ENCODE results near the gene RIC8B. TPM values are rescaled to one million over a fixed set of nuclear protein-coding genes. Genes with fewer than 3 reads are reported as not detected.

The RIC8B gene
- total RNA-seq, 8 experiments from 2014 or later = 8.3 to 27.8 (median 18.3) TPM

DNA sequence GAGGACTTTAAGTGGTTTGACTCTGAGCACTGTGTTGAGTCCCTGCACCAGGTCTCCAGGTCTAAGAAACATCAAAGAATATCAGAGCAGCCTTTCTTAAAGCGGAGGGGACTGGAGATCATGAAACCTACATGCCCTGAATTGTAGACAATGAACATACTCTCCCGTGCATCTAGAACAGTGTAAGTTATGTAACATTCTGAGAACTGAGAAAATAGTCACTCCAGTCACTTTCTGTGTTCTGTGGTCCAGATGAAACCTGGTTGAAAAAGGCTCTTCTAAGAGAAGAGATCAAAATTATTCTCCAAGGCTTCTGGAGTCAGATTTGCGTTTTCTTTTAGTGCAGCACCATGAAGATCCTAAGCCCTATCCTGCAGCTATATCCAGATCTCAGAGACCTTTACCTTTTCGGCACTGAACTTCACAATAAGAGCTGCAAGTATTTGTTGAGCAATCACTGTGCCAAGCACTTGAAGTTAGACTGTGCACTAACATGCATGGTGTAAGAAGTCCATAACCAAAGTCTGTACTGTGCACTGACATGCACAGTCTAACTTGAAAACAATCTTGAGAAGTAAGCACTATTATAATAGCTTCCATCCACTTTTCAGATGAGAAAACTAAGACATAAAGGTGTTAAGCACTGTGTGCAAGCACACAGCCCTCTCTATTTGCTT is 115.6 kb downstream of the RIC8B start:
- no peak overlapping the region for H3K4me3 ChIP-seq
- H3K27ac ChIP-seq = no peak overlapping the region
- H3K4me1 ChIP-seq (replicated peaks in 1 of 2) = peaks cover 4 to 10% of the 10 kb centered on the region in 2 donors
- in situ Hi-C loops (cut with MboI; ENCODE audit: low pct_unique_long_range_greater_than_20kb in 2 of 9, low sequenced_read_pairs in 9 of 9, unreplicated experiment in 9 of 9) = no loop called here
- ATAC-seq (replicated peaks in 6 of 8) = no peak
- 83 to 100% (median 98%) methylated on average over 1 to 3 of the region's 4 CpGs for WGBS, 10 experiments

DNA sequence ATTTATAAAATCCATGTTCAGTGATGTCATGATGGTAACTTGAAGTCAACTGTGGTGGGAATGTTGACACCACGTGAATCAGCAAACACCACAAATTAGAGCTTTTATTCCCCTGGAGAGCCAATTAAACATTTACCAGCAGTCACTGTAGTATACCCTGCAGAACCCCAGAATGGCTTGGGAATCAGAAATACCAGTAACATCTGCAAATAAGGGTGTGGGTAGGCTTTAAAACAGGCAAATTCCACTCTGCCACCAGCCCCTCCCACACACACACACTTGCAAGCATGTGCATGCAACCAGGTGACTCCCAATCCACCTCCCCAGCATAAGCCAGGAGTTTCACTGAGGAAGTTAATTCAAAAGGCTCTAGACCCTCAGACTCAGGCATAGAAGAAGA is 117.6 kb downstream of the RIC8B start:
- in situ Hi-C loops (cut with MboI; ENCODE audit: low pct_unique_long_range_greater_than_20kb in 2 of 9, low sequenced_read_pairs in 9 of 9, unreplicated experiment in 9 of 9) = no loop called here
- peak in 5 of 8 experiments; percentile 32 to 92 (median 66) for ATAC-seq (replicated peaks in 6 of 8)
- WGBS, 10 experiments = 0 to 86% (median 67%) methylated on average over 1 of the region's 1 CpG; no CpG with 5 or more reads in 2 of the 10 experiments

DNA sequence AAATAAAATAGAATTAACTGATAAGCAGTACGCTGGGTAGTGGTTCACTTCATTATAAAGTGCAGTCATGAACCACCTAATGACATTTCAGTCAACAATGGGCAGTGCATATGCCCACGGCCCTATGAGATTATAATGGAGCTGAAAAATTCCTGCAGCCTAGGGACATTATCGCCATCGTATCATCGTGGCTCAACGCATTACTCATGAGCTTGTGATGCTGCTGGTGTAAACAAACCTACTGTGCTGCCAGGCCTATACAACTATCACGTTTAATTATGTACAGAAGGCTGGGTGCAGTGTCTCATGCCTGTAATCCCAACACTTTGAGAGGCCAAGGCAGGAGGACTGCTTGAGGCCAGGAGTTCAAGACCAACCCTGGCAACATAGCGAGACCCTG is 119.0 kb downstream of the RIC8B start:
- peak in 1 of 8 experiments; percentile 32 for ATAC-seq (replicated peaks in 6 of 8)
- H3K27ac ChIP-seq = no peak overlapping the region
- H3K4me3 ChIP-seq = no peak overlapping the region
- in situ Hi-C loops (cut with MboI; ENCODE audit: low pct_unique_long_range_greater_than_20kb in 2 of 9, low sequenced_read_pairs in 9 of 9, unreplicated experiment in 9 of 9) = no loop called here
- 58 to 100% (median 91%) methylated on average over 1 to 6 of the region's 8 CpGs; no CpG with 5 or more reads in 3 of the 10 experiments for WGBS, 10 experiments
- peaks cover 17 to 19% of the 10 kb centered on the region in 2 donors for H3K4me1 ChIP-seq (replicated peaks in 1 of 2)

More for the DNA sequence above, 117.6 kb downstream of the RIC8B start:
- H3K27ac ChIP-seq = no peak overlapping the region
- no peak overlapping the region for H3K4me3 ChIP-seq
- H3K4me1 ChIP-seq (replicated peaks in 1 of 2) = peaks cover 6 to 10% of the 10 kb centered on the region in 2 donors

GRCh38 chr12:106894774-106895173 is 120.3 kb downstream of the RIC8B start:
- 44 to 100% (median 82%) methylated on average over 1 of the region's 1 CpG; no CpG with 5 or more reads in 2 of the 10 experiments for WGBS, 10 experiments
- in situ Hi-C loops (cut with MboI; ENCODE audit: low pct_unique_long_range_greater_than_20kb in 2 of 9, low sequenced_read_pairs in 9 of 9, unreplicated experiment in 9 of 9) = no loop called here
- ATAC-seq (replicated peaks in 6 of 8) = no peak
- Histone ChIP-seq H3K4me3 (no peak overlapping the region), H3K27ac (no peak overlapping the region), H3K4me1 (replicated peaks in 1 of 2) (peaks cover 23 to 26% of the 10 kb centered on the region in 2 donors)

GRCh38 chr12:106896603-106897002 is 122.1 kb downstream of the RIC8B start:
- no peak for ATAC-seq (replicated peaks in 6 of 8)
- in situ Hi-C loops (cut with MboI; ENCODE audit: low pct_unique_long_range_greater_than_20kb in 2 of 9, low sequenced_read_pairs in 9 of 9, unreplicated experiment in 9 of 9) = no loop called here
- no peak overlapping the region for H3K4me3 ChIP-seq
- no peak overlapping the region for H3K27ac ChIP-seq
- H3K4me1 ChIP-seq (replicated peaks in 1 of 2) = peaks cover 23 to 26% of the 10 kb centered on the region in 2 donors

- peak overlapping the region in 1 of 2 donors; percentile 87 for H3K27ac ChIP-seq
- WGBS, 10 experiments = 57 to 100% (median 98%) methylated on average over 1 to 3 of the region's 6 CpGs; no CpG with 5 or more reads in 2 of the 10 experiments
- peaks cover 23 to 26% of the 10 kb centered on the region in 2 donors for H3K4me1 ChIP-seq (replicated peaks in 1 of 2)
- H3K4me3 ChIP-seq = no peak overlapping the region
- in situ Hi-C loops (cut with MboI; ENCODE audit: low pct_unique_long_range_greater_than_20kb in 2 of 9, low sequenced_read_pairs in 9 of 9, unreplicated experiment in 9 of 9) = no loop called here
- ATAC-seq (replicated peaks in 6 of 8) = peak in 1 of 8 experiments; percentile 18
These were observed 122.6 kb downstream of the RIC8B start for GRCh38 chr12:106897082-106897481.

DNA sequence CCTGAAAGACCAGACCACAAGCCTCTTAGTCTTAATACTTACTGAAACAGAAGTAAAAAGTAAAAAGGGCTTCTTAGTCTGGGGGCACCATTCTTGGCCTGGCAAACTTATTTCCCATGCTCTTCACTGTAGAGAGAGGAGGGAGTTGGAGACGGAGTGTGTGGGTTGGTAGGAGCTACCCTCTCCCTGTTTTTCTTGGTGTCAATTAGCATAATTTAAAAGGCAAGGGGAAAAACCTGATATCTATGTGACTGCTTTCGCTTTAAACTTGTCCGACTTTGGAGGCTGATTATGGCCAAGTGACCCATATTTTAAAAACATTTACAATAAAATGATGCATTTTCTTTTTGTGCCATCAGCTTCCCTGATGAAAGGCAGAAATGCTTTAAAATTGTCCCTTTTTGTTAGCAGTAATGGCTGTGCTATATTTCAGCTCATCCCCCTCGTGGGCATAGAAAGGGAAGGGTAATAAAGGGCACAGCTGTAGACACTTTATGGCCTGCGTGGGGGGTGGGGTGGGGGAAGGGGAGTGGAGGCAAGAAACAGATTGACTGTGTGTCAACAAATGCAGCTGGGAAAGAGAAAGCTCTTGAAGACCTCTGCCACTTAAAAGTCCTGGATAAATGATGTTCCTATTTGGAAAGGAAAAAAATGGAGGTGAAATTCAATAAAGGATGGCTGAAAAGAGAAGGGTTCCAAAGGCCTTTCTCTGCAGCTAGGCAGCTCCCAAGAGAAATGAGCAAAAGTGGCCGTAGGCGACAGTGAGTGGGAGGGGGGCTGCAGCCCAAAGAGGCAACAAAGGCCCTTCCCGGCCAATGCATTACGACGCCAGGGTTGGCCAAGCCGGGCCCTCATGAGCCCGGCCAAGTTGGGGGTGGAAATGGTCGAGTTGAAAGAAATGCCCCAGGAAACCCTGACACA is 123.8 kb downstream of the RIC8B start:
- peak in 5 of 8 experiments; percentile 76 to 88 (median 82) for ATAC-seq (replicated peaks in 6 of 8)
- 2 to 57% (median 12%) methylated on average over 1 to 11 of the region's 13 CpGs for whole genome bisulfite sequencing, 10 experiments
- H3K4me1 ChIP-seq (replicated peaks in 1 of 2) = peaks cover 30 to 31% of the 10 kb centered on the region in 2 donors
- H3K27ac ChIP-seq = peak overlapping the region; percentile 38 to 87
- in situ Hi-C loops (cut with MboI; ENCODE audit: low pct_unique_long_range_greater_than_20kb in 2 of 9, low sequenced_read_pairs in 9 of 9, unreplicated experiment in 9 of 9) = no loop called here
- no peak overlapping the region for H3K4me3 ChIP-seq

DNA sequence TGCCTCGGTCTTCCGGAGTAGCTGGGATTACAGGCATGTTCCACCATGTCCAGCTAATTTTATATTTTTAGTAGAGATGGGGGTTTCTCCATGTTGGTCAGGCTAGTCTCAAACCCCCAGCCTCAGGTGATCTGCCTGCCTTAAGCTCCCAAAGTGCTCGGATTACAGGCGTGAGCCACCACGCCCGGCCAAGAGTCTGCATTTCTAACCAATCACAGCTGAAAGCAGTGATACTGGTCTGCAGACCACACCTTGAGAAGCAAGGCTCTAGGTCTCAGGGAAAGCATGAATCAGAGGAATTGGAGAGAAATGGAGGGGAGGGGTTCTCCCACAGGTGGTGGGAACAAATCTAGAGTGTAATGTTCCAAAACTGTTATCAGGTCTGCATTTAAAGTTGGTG is 126.1 kb downstream of the RIC8B start:
- Histone ChIP-seq H3K4me3 (no peak overlapping the region), H3K4me1 (replicated peaks in 1 of 2) (peaks cover 31 to 32% of the 10 kb centered on the region in 2 donors), H3K27ac (no peak overlapping the region)
- in situ Hi-C loops (cut with MboI; ENCODE audit: low pct_unique_long_range_greater_than_20kb in 2 of 9, low sequenced_read_pairs in 9 of 9, unreplicated experiment in 9 of 9) = loop anchor here in 6 of 9 experiments (25.0 kb wide), 3 partner anchors 513 to 663 kb away; partner anchors contain the start of genes POLR3B (in 2 of the 6) and CKAP4 (in 1 of the 6)
- no peak for ATAC-seq (replicated peaks in 6 of 8)
- 40 to 100% (median 89%) methylated on average over 1 to 6 of the region's 6 CpGs; no CpG with 5 or more reads in 6 of the 10 experiments for WGBS, 10 experiments

- 13 to 100% (median 69%) methylated on average over 1 of the region's 1 CpG for WGBS, 10 experiments
- no peak for ATAC-seq (replicated peaks in 6 of 8)
- in situ Hi-C loops (cut with MboI; ENCODE audit: low pct_unique_long_range_greater_than_20kb in 2 of 9, low sequenced_read_pairs in 9 of 9, unreplicated experiment in 9 of 9) = loop anchor here in 6 of 9 experiments (25.0 kb wide), 3 partner anchors 514 to 664 kb away; partner anchors contain the start of genes POLR3B (in 2 of the 6) and CKAP4 (in 1 of the 6)
- H3K27ac ChIP-seq = no peak overlapping the region
- H3K4me3 ChIP-seq = no peak overlapping the region
- peaks cover 31 to 32% of the 10 kb centered on the region in 2 donors for H3K4me1 ChIP-seq (replicated peaks in 1 of 2)
These were observed 126.8 kb downstream of the RIC8B start for GRCh38 chr12:106901276-106901675.

DNA sequence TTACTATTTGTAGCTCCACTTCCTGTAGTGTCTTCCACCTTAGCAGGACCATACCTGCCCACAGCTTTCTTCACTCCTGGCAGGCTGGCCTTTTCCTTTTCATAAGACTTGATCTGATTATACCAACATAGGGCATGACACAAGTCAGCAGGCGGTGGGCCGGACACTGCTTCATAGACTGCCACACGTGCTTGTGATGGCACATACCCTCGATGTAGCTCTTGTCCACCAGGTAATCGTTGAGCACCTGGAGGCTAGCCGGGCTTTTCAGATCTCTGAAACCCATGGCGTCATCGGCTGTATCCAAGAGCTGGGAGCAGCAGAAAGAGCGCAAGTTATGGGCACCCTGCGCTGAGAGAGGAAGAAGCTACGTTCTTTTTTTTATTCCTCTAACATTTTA is 127.6 kb downstream of the RIC8B start:
- ATAC-seq (replicated peaks in 6 of 8) = no peak
- Histone ChIP-seq H3K4me1 (replicated peaks in 1 of 2) (peaks cover 28 to 29% of the 10 kb centered on the region in 2 donors), H3K27ac (no peak overlapping the region), H3K4me3 (no peak overlapping the region)
- in situ Hi-C loops (cut with MboI; ENCODE audit: low pct_unique_long_range_greater_than_20kb in 2 of 9, low sequenced_read_pairs in 9 of 9, unreplicated experiment in 9 of 9) = loop anchor here in 6 of 9 experiments (25.0 kb wide), 3 partner anchors 515 to 665 kb away; partner anchors contain the start of genes POLR3B (in 2 of the 6) and CKAP4 (in 1 of the 6)
- WGBS, 10 experiments = 78 to 100% (median 92%) methylated on average over 1 to 11 of the region's 11 CpGs; no CpG with 5 or more reads in 3 of the 10 experiments

DNA sequence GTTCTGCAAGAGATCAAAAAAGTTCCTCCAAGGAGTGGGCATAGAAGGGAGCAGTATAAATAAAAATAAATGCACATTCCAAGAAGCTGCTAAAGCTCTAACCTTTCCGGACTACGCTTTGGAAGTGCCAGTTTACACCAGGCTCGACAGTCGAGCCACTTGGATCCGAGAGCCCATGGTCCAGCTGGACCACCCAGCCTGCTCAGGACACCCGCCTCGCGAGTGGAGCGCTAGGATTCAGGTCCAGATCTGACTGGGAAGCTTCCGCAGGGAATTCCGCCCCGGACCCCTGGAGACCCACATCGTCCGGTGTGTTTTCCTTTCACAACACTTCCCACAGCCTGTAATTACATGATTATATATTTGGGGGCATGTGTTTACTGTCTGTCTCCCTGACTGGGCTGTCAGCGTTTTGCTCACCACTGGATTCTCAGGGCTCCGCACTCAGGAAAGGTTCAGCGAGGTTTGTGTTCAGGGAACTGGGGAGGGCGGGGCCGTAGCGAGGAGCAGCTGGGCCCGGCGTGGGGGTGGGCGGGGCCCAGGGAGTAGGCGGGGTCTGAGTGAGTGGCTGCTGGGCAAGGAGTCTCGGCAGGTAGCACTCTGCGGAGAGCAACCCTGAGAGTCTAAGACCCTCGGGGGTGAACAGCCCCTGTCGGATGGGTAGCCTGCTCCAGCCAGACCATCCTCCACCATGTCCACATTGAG is 128.9 kb downstream of the RIC8B start:
- Histone ChIP-seq H3K4me3 (peak overlapping the region; percentile 25 to 38 (median 27)), H3K4me1 (replicated peaks in 1 of 2) (peaks cover 14 to 16% of the 10 kb centered on the region in 2 donors), H3K27ac (no peak overlapping the region)
- peak; percentile 87 to 99 (median 97) for ATAC-seq (replicated peaks in 6 of 8)
- in situ Hi-C loops (cut with MboI; ENCODE audit: low pct_unique_long_range_greater_than_20kb in 2 of 9, low sequenced_read_pairs in 9 of 9, unreplicated experiment in 9 of 9) = loop anchor here in 6 of 9 experiments (25.0 kb wide), 3 partner anchors 516 to 666 kb away; partner anchors contain the start of genes POLR3B (in 2 of the 6) and CKAP4 (in 1 of the 6)
- 0 to 14% (median 6%) methylated on average over 4 to 10 of the region's 28 CpGs; no CpG with 5 or more reads in 5 of the 10 experiments for WGBS, 10 experiments

GRCh38 chr12:106906715-106907114 is 132.2 kb downstream of the RIC8B start:
- no peak for ATAC-seq (replicated peaks in 6 of 8)
- Histone ChIP-seq H3K4me3 (no peak overlapping the region), H3K4me1 (replicated peaks in 1 of 2) (peaks cover 5 to 9% of the 10 kb centered on the region in 2 donors), H3K27ac (no peak overlapping the region)
- 64 to 100% (median 95%) methylated on average over 1 to 2 of the region's 2 CpGs; no CpG with 5 or more reads in 3 of the 10 experiments for WGBS, 10 experiments
- in situ Hi-C loops (cut with MboI; ENCODE audit: low pct_unique_long_range_greater_than_20kb in 2 of 9, low sequenced_read_pairs in 9 of 9, unreplicated experiment in 9 of 9) = loop anchor here in 6 of 9 experiments (25.0 kb wide), 3 partner anchors 519 to 669 kb away; partner anchors contain the start of genes POLR3B (in 2 of the 6) and CKAP4 (in 1 of the 6)

Data from motor neuron (in vitro differentiated cells).